ENCODE results near the gene PKD1L1.

GRCh38 chr7:47739301-47739875, 208.9 kb downstream of the PKD1L1 start:
- TF ChIP-seq POLR2A (IDR thresholded peaks at IDR 0.05; ENCODE audit: borderline replicate concordance, extremely low read depth, insufficient read depth, insufficient read length) (no peak), CTCF (IDR thresholded peaks at IDR 0.05 in 2 of 3, conservative IDR thresholded peaks at IDR 0.05 in 1 of 3; ENCODE audit: borderline replicate concordance in 1 of 3, insufficient read depth in 1 of 3, low read depth in 2 of 3, low read length in 2 of 3) (no peak), EZH2 (IDR thresholded peaks at IDR 0.05) (no peak), ZNF274 (IDR thresholded peaks at IDR 0.05; ENCODE audit: low read depth, low read length) (no peak), ZBTB33 (IDR thresholded peaks at IDR 0.05; ENCODE audit: extremely low read depth, insufficient replicate concordance, low read length) (no peak), EZH2phosphoT487 (IDR thresholded peaks at IDR 0.05; ENCODE audit: borderline replicate concordance) (no peak), MAX (IDR thresholded peaks at IDR 0.05) (no peak), YY1 (IDR thresholded peaks at IDR 0.05; ENCODE audit: extremely low read depth, insufficient replicate concordance, low read depth, low read length) (no peak), SIN3A (IDR thresholded peaks at IDR 0.05; ENCODE audit: low read depth) (no peak), ZFX (IDR thresholded peaks at IDR 0.05) (no peak), JUND (IDR thresholded peaks at IDR 0.05) (no peak), REST (IDR thresholded peaks at IDR 0.05; ENCODE audit: low read depth) (no peak)

Measured in HCT116 (cell line).